GM13976 (cell line): ENCODE data around the gene CARD19.

Experiments used
- DNase-seq: peaks from one replicate; pipeline ENCODE4 v3.0.0; 2012; ENCODE audit warnings: low spot score
- in situ Hi-C: fragments of 300-500 bp; cut with MboI; formaldehyde crosslinking; loops from one replicate; pipeline ENCODE4 v1.12.0; 2022; ENCODE audit warnings: low sequenced_read_pairs, mixed read lengths, inconsistent platforms; ENCODE audit not compliant: unreplicated experiment
- TF ChIP-seq, protein P1 (sequence below): IDR thresholded peaks from 2 replicates; pipeline ENCODE4 v1.5.1; 2012; ENCODE audit warnings: borderline replicate concordance, mild to moderate bottlenecking; ENCODE audit not compliant: insufficient read depth; ENCODE audit errors: extremely low read depth, missing control alignments, control extremely low read depth

CARD19 gene

DNA sequence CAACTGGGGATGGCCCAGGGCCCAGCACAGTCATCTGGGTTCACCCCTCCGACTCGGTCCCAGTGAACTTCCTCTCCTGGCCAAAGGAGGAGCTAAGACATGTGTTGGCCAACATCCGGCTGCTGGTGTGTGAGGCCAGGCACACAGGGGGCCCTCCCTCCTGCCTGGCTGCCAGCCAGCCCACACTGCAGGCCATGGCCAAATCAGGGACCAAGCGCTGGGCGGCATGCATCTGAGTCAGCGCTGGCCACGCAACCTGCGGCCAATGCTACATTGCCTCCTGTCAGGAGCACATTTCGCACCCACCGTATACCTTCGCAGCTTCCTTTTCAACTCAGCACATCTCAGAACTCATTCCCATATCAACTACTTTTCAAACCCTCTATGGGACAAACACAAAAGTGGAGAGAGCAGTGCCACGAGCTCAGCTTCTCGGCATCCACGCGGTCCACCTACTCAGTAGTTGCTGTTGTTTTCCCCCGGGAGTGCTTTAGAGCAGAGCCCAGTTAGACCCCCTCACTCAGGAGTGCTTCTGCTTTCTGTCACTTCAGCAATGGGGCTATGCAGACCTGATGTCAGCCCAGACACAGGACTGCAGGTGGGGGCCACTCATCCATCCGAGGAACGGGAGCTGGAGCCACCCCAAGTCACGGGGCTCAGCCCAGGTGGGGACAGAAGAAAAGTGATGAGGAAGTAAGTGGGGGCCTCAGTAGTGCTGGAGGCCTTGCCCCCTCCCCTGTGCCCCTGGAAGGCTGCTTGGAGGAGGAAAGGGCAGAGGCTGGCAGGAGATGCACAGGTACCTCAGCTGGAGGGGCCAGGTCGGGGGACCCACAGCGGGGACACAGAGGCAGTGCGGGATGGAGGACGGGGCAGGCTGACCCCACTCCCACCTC lies 24.2 kb downstream of the CARD19 start:
- in situ Hi-C loops = no loop called here
- TF ChIP-seq, protein P1, sequence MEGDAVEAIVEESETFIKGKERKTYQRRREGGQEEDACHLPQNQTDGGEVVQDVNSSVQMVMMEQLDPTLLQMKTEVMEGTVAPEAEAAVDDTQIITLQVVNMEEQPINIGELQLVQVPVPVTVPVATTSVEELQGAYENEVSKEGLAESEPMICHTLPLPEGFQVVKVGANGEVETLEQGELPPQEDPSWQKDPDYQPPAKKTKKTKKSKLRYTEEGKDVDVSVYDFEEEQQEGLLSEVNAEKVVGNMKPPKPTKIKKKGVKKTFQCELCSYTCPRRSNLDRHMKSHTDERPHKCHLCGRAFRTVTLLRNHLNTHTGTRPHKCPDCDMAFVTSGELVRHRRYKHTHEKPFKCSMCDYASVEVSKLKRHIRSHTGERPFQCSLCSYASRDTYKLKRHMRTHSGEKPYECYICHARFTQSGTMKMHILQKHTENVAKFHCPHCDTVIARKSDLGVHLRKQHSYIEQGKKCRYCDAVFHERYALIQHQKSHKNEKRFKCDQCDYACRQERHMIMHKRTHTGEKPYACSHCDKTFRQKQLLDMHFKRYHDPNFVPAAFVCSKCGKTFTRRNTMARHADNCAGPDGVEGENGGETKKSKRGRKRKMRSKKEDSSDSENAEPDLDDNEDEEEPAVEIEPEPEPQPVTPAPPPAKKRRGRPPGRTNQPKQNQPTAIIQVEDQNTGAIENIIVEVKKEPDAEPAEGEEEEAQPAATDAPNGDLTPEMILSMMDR = peak; percentile 24
- peak; percentile 88 for DNase-seq

DNA sequence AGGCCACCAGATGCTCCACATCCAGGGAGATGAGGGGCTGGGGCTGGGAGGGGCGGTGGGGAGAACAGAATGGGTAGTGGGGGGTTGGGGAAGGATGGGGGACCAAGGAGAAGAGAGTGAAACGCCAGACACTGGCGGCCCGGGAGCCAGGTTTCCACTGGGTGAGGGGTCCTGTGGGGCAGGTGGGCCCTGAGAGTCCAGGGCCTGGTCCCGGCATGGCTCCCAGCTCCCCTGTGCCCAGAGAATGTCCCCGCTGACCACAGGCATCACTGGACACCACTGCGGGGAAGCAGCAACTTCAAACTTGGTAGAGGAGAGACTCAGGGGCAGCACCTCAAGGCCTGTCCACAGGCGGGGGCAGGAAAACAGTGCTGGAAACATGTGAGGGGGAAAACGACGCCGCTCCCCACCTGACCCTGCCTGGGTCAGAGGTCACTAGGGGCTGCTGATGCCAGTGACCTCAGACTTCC lies 24.9 kb downstream of the CARD19 start:
- no peak for DNase-seq
- in situ Hi-C loops = no loop called here
- TF ChIP-seq, protein P1 = no peak

DNA sequence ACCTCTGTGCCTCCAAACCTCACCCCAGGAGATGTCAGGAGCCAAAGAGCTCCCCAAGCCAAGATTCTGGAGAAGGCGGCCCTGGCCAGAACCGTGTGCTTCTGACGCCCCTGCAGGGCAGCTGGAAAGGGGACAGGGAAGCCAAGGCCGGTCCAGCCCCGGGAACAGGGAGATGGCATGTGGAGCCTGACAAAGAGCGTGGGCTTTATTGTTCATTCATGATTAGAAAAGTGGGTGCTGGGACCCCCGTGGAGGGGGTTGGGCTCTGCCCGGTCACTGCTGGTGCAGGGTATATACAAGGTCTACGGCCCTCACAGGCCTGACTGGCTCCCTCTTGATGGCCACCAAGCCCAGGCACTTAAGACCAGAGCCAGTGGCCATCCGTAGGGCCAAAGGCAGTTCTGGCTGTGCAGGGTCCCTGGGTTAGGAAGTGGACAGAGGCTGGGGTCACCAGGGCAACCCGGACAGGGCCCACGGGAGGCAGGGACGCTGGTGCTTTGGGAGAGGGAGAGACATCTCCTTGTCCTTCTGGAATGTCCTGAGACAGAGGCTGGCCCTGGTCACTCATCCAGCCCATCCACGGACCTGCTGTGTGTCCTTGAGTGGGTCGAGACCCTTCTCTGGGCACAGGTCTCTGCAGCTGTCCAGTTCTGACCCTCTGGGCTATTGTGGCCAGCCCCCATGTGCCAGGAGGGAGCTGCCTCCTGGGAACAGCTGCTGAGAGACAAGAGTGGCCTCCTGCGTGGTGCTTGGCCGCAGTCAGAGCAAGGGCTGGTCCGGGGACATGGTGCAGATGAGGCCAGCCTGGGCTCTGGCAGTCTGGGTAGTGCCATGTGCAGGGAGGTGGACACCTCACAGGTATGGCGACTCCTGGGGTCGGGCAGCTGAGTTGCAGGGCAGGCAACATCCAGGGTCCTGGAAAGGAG lies 25.6 kb downstream of the CARD19 start:
- TF ChIP-seq, protein P1 = no peak
- DNase-seq = no peak
- in situ Hi-C loops = no loop called here

DNA sequence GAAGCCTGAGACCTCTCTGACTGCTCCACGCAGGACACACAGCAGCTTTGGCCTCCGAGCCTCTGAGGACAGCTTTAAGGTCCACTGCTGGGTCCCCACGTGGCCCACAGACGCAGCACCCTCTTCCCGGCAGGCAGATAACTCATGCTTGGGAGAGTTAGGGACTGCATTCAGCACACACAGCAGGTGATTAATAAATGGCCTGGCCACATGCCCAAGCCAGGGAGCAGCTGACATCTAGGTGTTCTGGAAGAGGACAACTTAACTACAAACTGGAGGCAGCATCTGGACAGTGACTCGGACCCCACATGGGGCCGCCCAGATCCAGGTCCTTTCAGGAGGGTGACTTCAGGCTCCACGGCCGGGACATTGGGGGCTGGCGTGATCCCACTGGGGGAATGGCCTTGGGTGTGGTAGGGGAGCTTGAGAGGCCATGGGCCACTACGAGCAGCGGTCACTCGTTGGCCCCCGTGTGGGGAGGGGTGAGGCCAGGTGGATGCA lies 26.8 kb downstream of the CARD19 start:
- TF ChIP-seq, protein P1 = no peak
- in situ Hi-C loops = no loop called here
- no peak for DNase-seq

DNA sequence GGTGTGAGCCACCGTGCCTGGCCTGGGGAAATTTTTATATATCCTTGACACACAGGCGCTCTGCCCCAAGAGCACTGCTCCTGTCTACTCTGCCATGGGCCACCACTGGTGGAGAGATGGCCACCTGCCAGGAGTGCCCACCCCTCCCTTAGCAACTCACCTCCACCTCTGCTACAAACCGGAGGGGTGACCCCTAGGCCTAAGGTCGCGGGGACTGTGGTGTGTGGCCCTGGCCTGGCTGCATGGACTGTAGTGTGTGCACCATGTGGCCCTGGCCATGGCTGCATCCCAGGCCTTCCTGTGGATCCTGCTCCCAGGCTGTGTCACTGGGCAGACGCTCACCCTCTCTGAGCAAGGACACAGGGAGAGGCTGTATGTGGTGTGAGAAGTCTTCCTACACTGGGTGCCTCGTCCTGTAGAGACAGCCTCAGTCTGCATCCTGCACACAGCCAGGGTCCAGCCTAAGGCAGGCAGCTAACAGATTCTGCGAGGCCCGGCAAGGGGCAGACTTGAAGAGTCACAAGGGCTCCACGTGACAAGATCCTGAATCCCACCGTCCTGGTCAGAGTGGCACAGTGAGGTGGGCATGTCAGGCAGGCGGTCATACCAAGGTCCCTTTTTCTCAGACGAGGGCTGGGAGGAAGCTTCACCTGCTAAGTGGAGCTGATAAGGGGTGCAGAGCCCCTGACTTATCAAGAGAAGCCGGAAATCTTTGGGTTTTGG lies 27.7 kb downstream of the CARD19 start:
- in situ Hi-C loops = no loop called here
- no peak for DNase-seq
- TF ChIP-seq, protein P1 = no peak

DNA sequence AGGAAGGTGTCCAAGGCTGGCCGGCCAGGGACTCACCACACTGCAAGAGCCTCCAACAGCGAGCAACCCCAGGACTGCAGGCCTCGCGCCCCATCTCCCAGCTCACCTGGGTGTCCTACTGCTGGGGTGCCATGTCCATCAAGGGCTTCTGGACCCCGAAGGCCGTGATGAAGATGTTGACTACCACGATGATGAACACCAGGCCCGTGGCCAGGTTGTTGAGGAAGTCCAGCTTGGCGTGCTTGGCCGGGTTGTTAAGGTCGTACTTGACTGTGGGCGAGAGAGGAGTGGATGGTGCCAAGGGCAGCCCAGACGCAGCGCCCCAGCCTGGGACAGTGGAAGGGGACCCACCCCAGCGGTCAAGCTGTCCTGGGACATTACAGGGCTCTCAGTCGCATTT lies 28.8 kb downstream of the CARD19 start:
- in situ Hi-C loops = no loop called here
- TF ChIP-seq, protein P1 = no peak
- DNase-seq = no peak
